Measurements from ENCODE around the gene LPCAT3. TPM values are rescaled to one million over a fixed set of nuclear protein-coding genes. Genes with fewer than 3 reads are reported as not detected.
A peak's percentile ranks its signal among the peaks of the same experiment; 100 is the strongest.

The LPCAT3 gene
- total RNA-seq (2014; rRNA removed; shearing (Covaris generic)) (7.7 and 11.8 TPM in 2 replicates), polyA plus RNA-seq (2016; fragmentation: Nextera tagmentation; extraction: Ambion mirVana) (19.7 and 20.4 TPM in 2 replicates)

- peak within 1 kb of the TSS; percentile 96 for H3K4me2 ChIP-seq (ENCODE audit: unreplicated experiment)
- no peaks in the 10 kb centered on the region for H4K20me1 ChIP-seq (ENCODE audit: insufficient read depth)
- H3K9me3 ChIP-seq (ENCODE audit: low read depth), result no peaks in the 10 kb centered on the region
- no peaks in the 10 kb centered on the region for H3K27me3 ChIP-seq (replicated peaks; ENCODE audit: insufficient read depth)
- H3K9ac ChIP-seq, result peak within 1 kb of the TSS; percentile 71
- 1% methylated on average over 57 to 69 of the region's 77 CpGs for WGBS, 2 experiments (ENCODE audit: low coverage in 1 of 2, low lambda C conversion rate in 2 of 2, missing lambda C conversion rate in 2 of 2)
- H3K9me2 ChIP-seq (ENCODE audit: insufficient read depth), result no peaks in the 10 kb centered on the region
- peak; percentile 98 for DNase-seq
- no peaks in the 10 kb centered on the region; the same call in none of the 2 replicates for H3F3A ChIP-seq (ENCODE audit: insufficient read depth)
- H2AFZ ChIP-seq, result peak within 1 kb of the TSS; percentile 90
- TF ChIP-seq EZH2phosphoT487 (IDR thresholded peaks at IDR 0.05; ENCODE audit: insufficient read depth, low read depth) (no peak), EZH2 (IDR thresholded peaks at IDR 0.05; ENCODE audit: insufficient read depth, poor library complexity, severe bottlenecking) (no peak)
- H3K4me1 ChIP-seq (ENCODE audit: insufficient read depth), result peaks cover 12% of the 10 kb centered on the region; the same call in 1 of the 2 replicates
- no peaks in the 10 kb centered on the region for H3K79me2 ChIP-seq (ENCODE audit: insufficient read depth)
- H3K36me3 ChIP-seq (ENCODE audit: low read depth), result no peaks in the 10 kb centered on the region
- H3K4me3 ChIP-seq, result peak within 1 kb of the TSS; percentile 91
- in situ Hi-C loops (cut with MboI), result no loop called here
- H3K27ac ChIP-seq, result peak within 1 kb of the TSS; percentile 19
Measured at GRCh38 chr12:7018350-7019042, at the start of gene LPCAT3. TSS of gene LPCAT3 (minus strand) at chr12:7018476. CDS start at chr12:7018424, 52 bp downstream.

GRCh38 chr12:7067096-7067495 lies 48.8 kb upstream of the LPCAT3 start:
- no peaks in the 10 kb centered on the region for H3K79me2 ChIP-seq (ENCODE audit: insufficient read depth)
- no peak overlapping the region for H2AFZ ChIP-seq
- no peak overlapping the region for H3K9ac ChIP-seq
- no peaks in the 10 kb centered on the region; the same call in 1 of the 2 replicates for H3K4me1 ChIP-seq (ENCODE audit: insufficient read depth)
- no peak overlapping the region for H3K4me3 ChIP-seq
- TF ChIP-seq EZH2phosphoT487 (IDR thresholded peaks at IDR 0.05; ENCODE audit: insufficient read depth, low read depth), result no peak
- TF ChIP-seq EZH2 (IDR thresholded peaks at IDR 0.05; ENCODE audit: insufficient read depth, poor library complexity, severe bottlenecking), result no peak
- no peak for DNase-seq
- no peaks in the 10 kb centered on the region for H4K20me1 ChIP-seq (ENCODE audit: insufficient read depth)
- H3K9me3 ChIP-seq (ENCODE audit: low read depth), result no peaks in the 10 kb centered on the region
- no peak overlapping the region for H3K4me2 ChIP-seq (ENCODE audit: unreplicated experiment)
- in situ Hi-C loops (cut with MboI), result no loop called here
- H3K36me3 ChIP-seq (ENCODE audit: low read depth), result peaks cover 25% of the 10 kb centered on the region
- H3K27ac ChIP-seq, result no peak overlapping the region
- no peaks in the 10 kb centered on the region for H3K9me2 ChIP-seq (ENCODE audit: insufficient read depth)
- no peaks in the 10 kb centered on the region for H3F3A ChIP-seq (ENCODE audit: insufficient read depth)
- no peaks in the 10 kb centered on the region for H3K27me3 ChIP-seq (replicated peaks; ENCODE audit: insufficient read depth)
- WGBS, 2 experiments (ENCODE audit: low coverage in 1 of 2, low lambda C conversion rate in 2 of 2, missing lambda C conversion rate in 2 of 2), result 77 to 84% methylated on average over 7 of the region's 7 CpGs

- H2AFZ ChIP-seq, result no peak overlapping the region
- no peak overlapping the region for H3K27ac ChIP-seq
- H3K36me3 ChIP-seq (ENCODE audit: low read depth), result peaks cover 25% of the 10 kb centered on the region
- H3K4me3 ChIP-seq, result no peak overlapping the region
- H3K27me3 ChIP-seq (replicated peaks; ENCODE audit: insufficient read depth), result no peaks in the 10 kb centered on the region
- peaks cover 3% of the 10 kb centered on the region for H3K4me1 ChIP-seq (ENCODE audit: insufficient read depth)
- TF ChIP-seq EZH2 (IDR thresholded peaks at IDR 0.05; ENCODE audit: insufficient read depth, poor library complexity, severe bottlenecking) (no peak), EZH2phosphoT487 (IDR thresholded peaks at IDR 0.05; ENCODE audit: insufficient read depth, low read depth) (no peak)
- no peak for DNase-seq
- no peaks in the 10 kb centered on the region for H4K20me1 ChIP-seq (ENCODE audit: insufficient read depth)
- in situ Hi-C loops (cut with MboI), result no loop called here
- no peak overlapping the region for H3K9ac ChIP-seq
- H3K79me2 ChIP-seq (ENCODE audit: insufficient read depth), result peaks cover 1% of the 10 kb centered on the region; the same call in 1 of the 2 replicates
- WGBS, 2 experiments (ENCODE audit: low coverage in 1 of 2, low lambda C conversion rate in 2 of 2, missing lambda C conversion rate in 2 of 2), result 90% methylated on average over 2 of the region's 2 CpGs
- H3K4me2 ChIP-seq (ENCODE audit: unreplicated experiment), result no peak overlapping the region
- H3F3A ChIP-seq (ENCODE audit: insufficient read depth), result no peaks in the 10 kb centered on the region
- H3K9me3 ChIP-seq (ENCODE audit: low read depth), result no peaks in the 10 kb centered on the region
- no peaks in the 10 kb centered on the region for H3K9me2 ChIP-seq (ENCODE audit: insufficient read depth)
Measured at GRCh38 chr12:7066596-7066995, 48.3 kb upstream of the LPCAT3 start.

- H3K79me2 ChIP-seq (ENCODE audit: insufficient read depth), result peaks cover 8% of the 10 kb centered on the region; the same call in 1 of the 2 replicates
- H2AFZ ChIP-seq, result no peak overlapping the region
- no peak for DNase-seq
- 0 out of 2 replicates have a peak, but pooled peaks cover under 1% of the 10 kb centered on the region for H3F3A ChIP-seq (ENCODE audit: insufficient read depth)
- H3K27ac ChIP-seq, result no peak overlapping the region
- TF ChIP-seq EZH2 (IDR thresholded peaks at IDR 0.05; ENCODE audit: insufficient read depth, poor library complexity, severe bottlenecking) (no peak), EZH2phosphoT487 (IDR thresholded peaks at IDR 0.05; ENCODE audit: insufficient read depth, low read depth) (no peak)
- H3K9me2 ChIP-seq (ENCODE audit: insufficient read depth), result no peaks in the 10 kb centered on the region
- no peaks in the 10 kb centered on the region for H4K20me1 ChIP-seq (ENCODE audit: insufficient read depth)
- H3K4me1 ChIP-seq (ENCODE audit: insufficient read depth), result peaks cover 9% of the 10 kb centered on the region
- H3K36me3 ChIP-seq (ENCODE audit: low read depth), result peaks cover 25% of the 10 kb centered on the region
- H3K9me3 ChIP-seq (ENCODE audit: low read depth), result no peaks in the 10 kb centered on the region
- H3K4me3 ChIP-seq, result no peak overlapping the region
- H3K9ac ChIP-seq, result no peak overlapping the region
- H3K4me2 ChIP-seq (ENCODE audit: unreplicated experiment), result no peak overlapping the region
- in situ Hi-C loops (cut with MboI), result no loop called here
- WGBS, 2 experiments (ENCODE audit: low coverage in 1 of 2, low lambda C conversion rate in 2 of 2, missing lambda C conversion rate in 2 of 2), result 89 to 93% methylated on average over 7 of the region's 7 CpGs
- H3K27me3 ChIP-seq (replicated peaks; ENCODE audit: insufficient read depth), result no peaks in the 10 kb centered on the region
Measured at GRCh38 chr12:7065073-7065623, 46.9 kb upstream of the LPCAT3 start.
